Activated CD8-positive, alpha-beta memory T cell treated with anti-CD3 and anti-CD28 coated beads, Interleukin-2, amount 50 U/mL, for 24 hours (primary cell): ENCODE data around the gene TRIM23.
"Not testable (repeated sequence)": the region's sequence is repeated elsewhere in the genome, so short reads cannot be mapped to it uniquely, and the experiment has no call there.

Experiments
- DNase-seq: peaks from one replicate; pipeline ENCODE4 v3.0.0-alpha.2; 2020; ENCODE audit errors: extremely low read depth

Gene TRIM23

GRCh38 chr5:65624025-65624570 is at the start of gene TRIM23:
TRIM23 (minus strand) TSS chr5:65624333; CDS start chr5:65624274, 59 bp downstream.
- peak; percentile 83 for DNase-seq

- DNase-seq, result no peak
Observed at GRCh38 chr5:65672796-65673195, 48.7 kb upstream of the TRIM23 start.

- no peak for DNase-seq
Observed at GRCh38 chr5:65668696-65669095, 44.6 kb upstream of the TRIM23 start.

- DNase-seq, result no peak
Observed at GRCh38 chr5:65663804-65664521, 39.8 kb upstream of the TRIM23 start.

GRCh38 chr5:65654713-65655112 is 30.6 kb upstream of the TRIM23 start:
- DNase-seq, result no peak

- DNase-seq, result no peak
Observed at GRCh38 chr5:65651144-65651543, 27.0 kb upstream of the TRIM23 start.

- no peak for DNase-seq
Observed at GRCh38 chr5:65647941-65648340, 23.8 kb upstream of the TRIM23 start.

- DNase-seq, result no peak
Observed at GRCh38 chr5:65646938-65647337, 22.8 kb upstream of the TRIM23 start.

- DNase-seq, result no peak
Observed at GRCh38 chr5:65640240-65640639, 16.1 kb upstream of the TRIM23 start.

- DNase-seq, result no peak
Observed at GRCh38 chr5:65630981-65631380, 6.8 kb upstream of the TRIM23 start.

GRCh38 chr5:65625743-65626142 is 1.6 kb upstream of the TRIM23 start:
- DNase-seq, result no peak

- peak; percentile 49 for DNase-seq
Observed at GRCh38 chr5:65624571-65625555, 730 bp upstream of the TRIM23 start, which contains the start of the genes SHLD3 and TRAPPC13. SHLD3 (plus strand) TSS chr5:65625027; CDS start chr5:65629588, 4,561 bp downstream. TRAPPC13 (plus strand) TSS chr5:65625027; CDS start chr5:65625061, 34 bp downstream.

GRCh38 chr5:65623482-65623881 is 651 bp downstream of the TRIM23 start:
- no peak for DNase-seq

GRCh38 chr5:65621961-65622360 is 2.2 kb downstream of the TRIM23 start:
- DNase-seq, result not testable (repeated sequence)

GRCh38 chr5:65620021-65620420 is 4.1 kb downstream of the TRIM23 start:
- DNase-seq, result no peak

GRCh38 chr5:65612298-65612907 is 11.7 kb downstream of the TRIM23 start:
- no peak for DNase-seq

- no peak for DNase-seq
Observed at GRCh38 chr5:65611524-65611923, 12.6 kb downstream of the TRIM23 start.

- not testable (repeated sequence) for DNase-seq
Observed at GRCh38 chr5:65601761-65602160, 22.4 kb downstream of the TRIM23 start.

GRCh38 chr5:65588694-65589093 is 35.4 kb downstream of the TRIM23 start:
- DNase-seq, result no peak

GRCh38 chr5:65577141-65577540 is 47.0 kb downstream of the TRIM23 start:
- no peak for DNase-seq

- DNase-seq, result no peak
Observed at GRCh38 chr5:65570598-65571226, 53.4 kb downstream of the TRIM23 start.
